GM12878 (cell line): Measurements from ENCODE around the gene H2BK1. TPM values are rescaled to one million over a fixed set of nuclear protein-coding genes. Genes with fewer than 3 reads are reported as not detected.

Experiments used
- ATAC-seq: fragments of 200-7000 bp; cut with Tn5 transposase; 3 replicates; pipeline ENCODE4 v1.9.1; 2020; ENCODE audit warnings: mild to moderate bottlenecking, moderate library complexity
- BruUV-seq: library from RNA; stranded (reverse); fragments of 400-500 nt; replicated peaks from 2 replicates; lab custom pipeline; 2021; lab: Mats Ljungman, UMichigan
- CTCF ChIA-PET: fragments of 300-600 bp; sonication (Branson Sonifier 250); formaldehyde crosslinking; extraction: SDS; loops from one replicate; lab custom pipeline; 2021; ENCODE audit warnings: inconsistent platforms; lab: Yijun Ruan, JAX
- POLR2A ChIA-PET: fragments of 350-600 bp; formaldehyde crosslinking; extraction: SDS; loops from one replicate; lab custom pipeline; 2021; ENCODE audit warnings: inconsistent platforms; lab: Charles Lee
- RAD21 ChIA-PET: fragments of 300-600 bp; sonication (Branson Sonifier 250); formaldehyde crosslinking; loops from one replicate; lab custom pipeline; 2023; ENCODE audit warnings: antibody characterized with exemption; ENCODE audit not compliant: unreplicated experiment; lab: Charles Lee
- SMC1A ChIA-PET: fragments of 300-600 bp; sonication (Branson Sonifier 250); formaldehyde crosslinking; loops from one replicate; lab custom pipeline; 2023; ENCODE audit not compliant: unreplicated experiment, uncharacterized antibody; lab: Charles Lee
- DNase-seq: peaks from one replicate; pipeline ENCODE4 v3.0.0-alpha.2; 2011; ENCODE audit warnings: low read depth, low spot score
- FAIRE-seq: peaks from 3 replicates; lab custom pipeline; 2011; peaks lifted over from hg19 to GRCh38; lab: Jason Lieb, UNC
- H2AFZ ChIP-seq: 2 replicates; pipeline ENCODE4 v1.6.0; 2011; ENCODE audit warnings: low read depth, low read length, control low read depth; ENCODE audit not compliant: control insufficient read depth
- H3K27ac ChIP-seq: 2 replicates; pipeline ENCODE4 v1.5.1; 2011; ENCODE audit warnings: control low read depth; ENCODE audit not compliant: control insufficient read depth, insufficient read depth
- H3K27me3 ChIP-seq, 2 experiments: replicated peaks in 1 of 2; 2 replicates each; pipeline versions ENCODE4 v1.6.0 to v1.6.1; 2011; ENCODE audit warnings: low read length in 1 of 2; ENCODE audit not compliant: control insufficient read depth in 2 of 2, insufficient read depth in 2 of 2
- H3K36me3 ChIP-seq, 2 experiments: 2 replicates each; pipeline ENCODE4 v1.5.1; 2011; ENCODE audit warnings: low read length in 1 of 2; ENCODE audit not compliant: control insufficient read depth in 2 of 2, insufficient read depth in 2 of 2
- H3K4me1 ChIP-seq: 2 replicates; pipeline ENCODE4 v1.6.1; 2011; ENCODE audit warnings: mild to moderate bottlenecking, low read length, moderate library complexity, mixed read lengths; ENCODE audit not compliant: control insufficient read depth, insufficient read depth
- H3K4me2 ChIP-seq: 2 replicates; pipeline ENCODE4 v1.6.0; 2011; ENCODE audit warnings: control low read depth; ENCODE audit not compliant: control insufficient read depth, insufficient read depth
- H3K4me3 ChIP-seq: fragments of 200-600 bp; sonication (generic); 2 replicates; pipeline ENCODE4 v1.5.1; 2016
- H3K79me2 ChIP-seq: 2 replicates; pipeline ENCODE4 v1.6.0; 2011; ENCODE audit warnings: low read length; ENCODE audit not compliant: control insufficient read depth, insufficient read depth
- H3K9ac ChIP-seq: 2 replicates; pipeline ENCODE4 v1.8.0; 2011; ENCODE audit warnings: low read length, control low read depth, mixed read lengths; ENCODE audit not compliant: control insufficient read depth, insufficient read depth
- H3K9me3 ChIP-seq: replicated peaks from 3 replicates; pipeline ENCODE4 v1.5.1; 2011; ENCODE audit warnings: mild to moderate bottlenecking, low read length; ENCODE audit not compliant: control insufficient read depth, insufficient read depth
- H4K20me1 ChIP-seq: 2 replicates; pipeline ENCODE4 v1.6.0; 2011; ENCODE audit not compliant: control insufficient read depth, insufficient read depth
- CBFB ChIP-seq: IDR thresholded peaks from 2 replicates; pipeline ENCODE4 v1.6.1; 2016; ENCODE audit warnings: antibody characterized with exemption, low read depth
- EED ChIP-seq: sonication (generic); IDR thresholded peaks from 2 replicates; pipeline ENCODE4 v1.6.1; 2016; ENCODE audit warnings: antibody characterized with exemption, low read depth
- JUND ChIP-seq: IDR thresholded peaks from 2 replicates; pipeline ENCODE4 v1.6.1; 2012; ENCODE audit warnings: low read depth, mild to moderate bottlenecking, low read length, improper control_type of control experiment, moderate library complexity
- KDM1A ChIP-seq: fragments of 200-600 bp; sonication (generic); IDR thresholded peaks from 2 replicates; pipeline ENCODE4 v1.6.1; 2016; ENCODE audit warnings: borderline replicate concordance
- MYB ChIP-seq: fragments of 150-350 bp; IDR thresholded peaks from 2 replicates; pipeline ENCODE4 v1.6.1; 2014; ENCODE audit warnings: mild to moderate bottlenecking, low read depth, low read length, borderline replicate concordance
- NR2F1 ChIP-seq: fragments of 450-650 bp; conservative IDR thresholded peaks from 2 replicates; pipeline ENCODE4 v1.6.1; 2017; ENCODE audit warnings: mild to moderate bottlenecking
- RBBP5 ChIP-seq: fragments of 200-600 bp; sonication (generic); conservative IDR thresholded peaks from 2 replicates; pipeline ENCODE4 v1.6.1; 2016
- SIX5 ChIP-seq: IDR thresholded peaks from 2 replicates; pipeline ENCODE4 v1.6.1; 2011; ENCODE audit warnings: mild to moderate bottlenecking, low read depth, low read length, moderate library complexity; ENCODE audit not compliant: severe bottlenecking
- SRF ChIP-seq, 2 experiments: IDR thresholded peaks; 2 replicates each; pipeline ENCODE4 v1.6.1; 2011; ENCODE audit warnings: low read depth in 2 of 2, low read length in 2 of 2, mild to moderate bottlenecking in 1 of 2, moderate library complexity in 1 of 2
- STAT1 ChIP-seq: fragments of 450-650 bp; conservative IDR thresholded peaks from 2 replicates; pipeline ENCODE4 v1.6.1; 2014; ENCODE audit warnings: antibody characterized with exemption, mild to moderate bottlenecking
- TBL1XR1 ChIP-seq: IDR thresholded peaks from 2 replicates; pipeline ENCODE4 v1.6.1; 2012; ENCODE audit warnings: low read depth, low read length, improper control_type of control experiment
- ZNF384 ChIP-seq: IDR thresholded peaks from 2 replicates; pipeline ENCODE4 v1.6.1; 2012; ENCODE audit warnings: low read depth, mild to moderate bottlenecking, low read length, improper control_type of control experiment, borderline replicate concordance
- ZZZ3 ChIP-seq: IDR thresholded peaks from 2 replicates; pipeline ENCODE4 v1.6.1; 2011; ENCODE audit warnings: low read depth; ENCODE audit not compliant: control insufficient read depth, insufficient read length
- WGBS: methylation state at CpG from one replicate; pipeline ENCODE4 v1.1.6; 2016; ENCODE audit warnings: low lambda C conversion rate; ENCODE audit not compliant: insufficient replicate concordance, insufficient coverage; ENCODE audit errors: missing lambda C conversion rate; 5-methylcytosine and 5-hydroxymethylcytosine counted together
- in situ Hi-C: fragments of 300-500 bp; cut with MboI; formaldehyde crosslinking; loops from 9 replicates; pipeline ENCODE4 v1.14.3; 2018; ENCODE audit warnings: mixed read lengths
- intact Hi-C: fragments of 100-400 bp; cut with micrococcal nuclease; formaldehyde crosslinking; loops from one replicate; pipeline ENCODE4 v1.14.2; 2022; ENCODE audit not compliant: unreplicated experiment
- polyA plus RNA-seq, 11 experiments: library from polyadenylated mRNA; depleted of rRNA in 4 of 11; unstranded in 6 of 11; stranded (reverse) in 5 of 11; fragments of >200 nt; fragmentation: Nextera tagmentation in 4 of 11; fragmentation: Illumina TruSeq in 1 of 11; extraction: Ambion mirVana in 4 of 11; extraction: Trizol in 1 of 11; gene quantifications; 1 replicate in 1 of 11; 2 replicates in 10 of 11; pipeline versions ENCODE4 v1.2.1 to v1.2.3, GENCODE V29; 2011 to 2016; ENCODE audit warnings: inconsistent platforms in 2 of 11, missing spikeins in 2 of 11, low read depth in 1 of 11
- total RNA-seq, 4 experiments: library from RNA; depleted of rRNA in 3 of 4; stranded (reverse); fragments of >200 nt in 3 of 4; fragmentation: Illumina TruSeq in 1 of 4; extraction: Trizol in 1 of 4; gene quantifications; 2 replicates each; pipeline versions ENCODE4 v1.2.1 to v1.2.3, GENCODE V29; 2013 to 2021
- TF ChIP-seq, protein P1 (sequence below): fragments of 450-650 bp; IDR thresholded peaks from 2 replicates; pipeline ENCODE4 v1.6.1; 2017; ENCODE audit warnings: mild to moderate bottlenecking, moderate library complexity
- TF ChIP-seq, protein P2 (sequence below): fragments of 450-650 bp; IDR thresholded peaks from 2 replicates; pipeline ENCODE4 v1.6.1; 2016; ENCODE audit warnings: mild to moderate bottlenecking

Gene H2BK1
- total and polyA plus RNA-seq, 10 of the 15 experiments (the other 5 are each of a cell fraction or from before 2014, with no cell fraction given) = 0.54 TPM; not detected in 9

DNA sequence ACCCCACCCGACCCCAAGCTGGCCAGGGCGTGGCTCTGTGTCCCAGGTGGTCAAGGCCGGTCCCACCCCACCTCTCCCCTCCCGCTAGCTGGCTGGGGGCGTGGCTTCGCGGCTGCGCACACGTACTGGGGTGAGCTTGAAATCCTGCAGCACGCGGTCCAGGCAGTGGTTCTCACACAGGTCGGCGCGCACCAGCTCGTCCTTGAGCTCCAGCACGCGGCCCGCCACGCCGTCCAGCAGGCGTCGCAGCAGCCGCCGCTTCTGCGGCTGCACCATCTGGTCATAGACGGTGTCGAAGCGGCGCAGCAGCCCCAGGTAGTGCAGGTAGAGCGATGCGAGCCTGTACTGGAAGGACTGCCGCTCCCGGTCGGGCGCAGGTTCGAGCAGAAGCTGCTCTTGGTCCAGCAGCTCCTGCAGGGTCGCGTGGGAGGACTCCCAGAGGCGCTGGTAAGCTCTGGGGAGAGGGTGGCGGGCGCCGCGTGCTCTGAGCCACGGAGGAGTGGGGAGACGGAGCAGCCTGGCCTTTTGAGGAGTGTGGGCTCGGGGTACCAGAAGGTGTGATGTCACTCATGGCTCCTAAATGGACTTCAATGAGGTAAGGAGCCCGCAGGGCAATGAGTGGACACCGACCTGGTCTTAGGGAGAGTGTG lies 5.8 kb downstream of the H2BK1 start:
- no peak overlapping the region for H3K9ac ChIP-seq
- no peak for FAIRE-seq
- H3K4me3 ChIP-seq = no peak overlapping the region
- no peak for ATAC-seq
- H3K4me1 ChIP-seq = no peaks in the 10 kb centered on the region
- no peak overlapping the region for H2AFZ ChIP-seq
- ChIA-PET POLR2A (no interaction called here), RAD21 (no interaction called here), SMC1A (no interaction called here), CTCF (interaction anchor here (1.7 kb wide), 1 partner anchor 40 kb away, joined by 5 read pairs; no protein-coding TSS in a partner anchor)
- peaks cover 1 to 2% of the 10 kb centered on the region in 2 experiments; a peak in 3 of 4 replicates for H3K27me3 ChIP-seq
- H3K36me3 ChIP-seq = no peaks in the 10 kb centered on the region
- H3K27ac ChIP-seq = no peak overlapping the region
- BruUV-seq = no TSS peak
- H3K4me2 ChIP-seq = no peak overlapping the region
- H3K9me3 ChIP-seq = no peaks in the 10 kb centered on the region
- H3K79me2 ChIP-seq = no peaks in the 10 kb centered on the region
- WGBS = 43% methylated on average over 47 of the region's 48 CpGs
- TF ChIP-seq, protein P1, sequence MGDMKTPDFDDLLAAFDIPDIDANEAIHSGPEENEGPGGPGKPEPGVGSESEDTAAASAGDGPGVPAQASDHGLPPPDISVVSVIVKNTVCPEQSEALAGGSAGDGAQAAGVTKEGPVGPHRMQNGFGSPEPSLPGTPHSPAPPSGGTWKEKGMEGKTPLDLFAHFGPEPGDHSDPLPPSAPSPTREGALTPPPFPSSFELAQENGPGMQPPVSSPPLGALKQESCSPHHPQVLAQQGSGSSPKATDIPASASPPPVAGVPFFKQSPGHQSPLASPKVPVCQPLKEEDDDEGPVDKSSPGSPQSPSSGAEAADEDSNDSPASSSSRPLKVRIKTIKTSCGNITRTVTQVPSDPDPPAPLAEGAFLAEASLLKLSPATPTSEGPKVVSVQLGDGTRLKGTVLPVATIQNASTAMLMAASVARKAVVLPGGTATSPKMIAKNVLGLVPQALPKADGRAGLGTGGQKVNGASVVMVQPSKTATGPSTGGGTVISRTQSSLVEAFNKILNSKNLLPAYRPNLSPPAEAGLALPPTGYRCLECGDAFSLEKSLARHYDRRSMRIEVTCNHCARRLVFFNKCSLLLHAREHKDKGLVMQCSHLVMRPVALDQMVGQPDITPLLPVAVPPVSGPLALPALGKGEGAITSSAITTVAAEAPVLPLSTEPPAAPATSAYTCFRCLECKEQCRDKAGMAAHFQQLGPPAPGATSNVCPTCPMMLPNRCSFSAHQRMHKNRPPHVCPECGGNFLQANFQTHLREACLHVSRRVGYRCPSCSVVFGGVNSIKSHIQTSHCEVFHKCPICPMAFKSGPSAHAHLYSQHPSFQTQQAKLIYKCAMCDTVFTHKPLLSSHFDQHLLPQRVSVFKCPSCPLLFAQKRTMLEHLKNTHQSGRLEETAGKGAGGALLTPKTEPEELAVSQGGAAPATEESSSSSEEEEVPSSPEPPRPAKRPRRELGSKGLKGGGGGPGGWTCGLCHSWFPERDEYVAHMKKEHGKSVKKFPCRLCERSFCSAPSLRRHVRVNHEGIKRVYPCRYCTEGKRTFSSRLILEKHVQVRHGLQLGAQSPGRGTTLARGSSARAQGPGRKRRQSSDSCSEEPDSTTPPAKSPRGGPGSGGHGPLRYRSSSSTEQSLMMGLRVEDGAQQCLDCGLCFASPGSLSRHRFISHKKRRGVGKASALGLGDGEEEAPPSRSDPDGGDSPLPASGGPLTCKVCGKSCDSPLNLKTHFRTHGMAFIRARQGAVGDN = no peak
- TF ChIP-seq MYB = no peak
- no peak for TF ChIP-seq SIX5
- no peak for TF ChIP-seq JUND
- no peak for TF ChIP-seq KDM1A
- no peak for TF ChIP-seq RBBP5
- TF ChIP-seq, protein P2, sequence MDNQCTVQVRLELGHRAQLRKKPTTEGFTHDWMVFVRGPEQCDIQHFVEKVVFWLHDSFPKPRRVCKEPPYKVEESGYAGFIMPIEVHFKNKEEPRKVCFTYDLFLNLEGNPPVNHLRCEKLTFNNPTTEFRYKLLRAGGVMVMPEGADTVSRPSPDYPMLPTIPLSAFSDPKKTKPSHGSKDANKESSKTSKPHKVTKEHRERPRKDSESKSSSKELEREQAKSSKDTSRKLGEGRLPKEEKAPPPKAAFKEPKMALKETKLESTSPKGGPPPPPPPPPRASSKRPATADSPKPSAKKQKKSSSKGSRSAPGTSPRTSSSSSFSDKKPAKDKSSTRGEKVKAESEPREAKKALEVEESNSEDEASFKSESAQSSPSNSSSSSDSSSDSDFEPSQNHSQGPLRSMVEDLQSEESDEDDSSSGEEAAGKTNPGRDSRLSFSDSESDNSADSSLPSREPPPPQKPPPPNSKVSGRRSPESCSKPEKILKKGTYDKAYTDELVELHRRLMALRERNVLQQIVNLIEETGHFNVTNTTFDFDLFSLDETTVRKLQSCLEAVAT = no peak
- no peak for TF ChIP-seq STAT1
- TF ChIP-seq EED = no peak
- TF ChIP-seq ZZZ3 = no peak
- TF ChIP-seq ZNF384 = no peak
- no peak for TF ChIP-seq CBFB
- TF ChIP-seq TBL1XR1 = no peak
- TF ChIP-seq SRF (IDR thresholded peaks at IDR 0.05; ENCODE audit: low read depth in 2 of 2, low read length in 2 of 2) = no peak
- TF ChIP-seq NR2F1 = no peak
- intact Hi-C loops (no loop called here), in situ Hi-C loops (no loop called here)
- no peak for DNase-seq
- no peaks in the 10 kb centered on the region for H4K20me1 ChIP-seq
